Stimulated activated naive B cell treated with anti-CD40 and anti-IgM and Interleukin-4, amounts not matched to agents 10 μg/mL and 1 μg/mL and 100 μg/mL, for 72 hours (primary cell): Measurements from ENCODE around the gene PPBP.

ENCODE experiments used
- ATAC-seq, 2 donors: fragments of 150-1000 bp; cut with Tn5 transposase; replicated peaks; 2 replicates each; pipeline ENCODE4 v1.10.0; 2021; ENCODE audit warnings: moderate library complexity in 1 of 2
- DNase-seq: peaks from one replicate; pipeline ENCODE4 v3.0.0; 2021
- H3K27ac Mint-ChIP-seq: one replicate; pipeline ENCODE4 v1.8.0; 2022; ENCODE audit warnings: mild to moderate bottlenecking, mixed read lengths
- H3K27me3 Mint-ChIP-seq, 2 donors: one replicate each; pipeline ENCODE4 v1.8.0; 2022; ENCODE audit warnings: mixed read lengths in 2 of 2
- H3K36me3 Mint-ChIP-seq, 2 donors: one replicate each; pipeline ENCODE4 v1.8.0; 2022; ENCODE audit warnings: mixed read lengths in 2 of 2, mild to moderate bottlenecking in 1 of 2
- H3K4me1 Mint-ChIP-seq, 2 donors: one replicate each; pipeline ENCODE4 v1.8.0; 2022; ENCODE audit warnings: mixed read lengths in 2 of 2, mild to moderate bottlenecking in 1 of 2
- H3K4me3 Mint-ChIP-seq, 2 donors: one replicate each; pipeline ENCODE4 v1.8.0; 2022; ENCODE audit warnings: mild to moderate bottlenecking in 2 of 2, mixed read lengths in 2 of 2, moderate library complexity in 1 of 2
- H3K9me3 Mint-ChIP-seq, 2 donors: one replicate each; pipeline ENCODE4 v1.8.0; 2022; ENCODE audit warnings: mixed read lengths in 2 of 2, mild to moderate bottlenecking in 1 of 2

The PPBP gene

GRCh38 chr4:73948990-73949706 is 38.8 kb downstream of the PPBP start:
- Mint-ChIP-seq H3K27ac (no peak overlapping the region), H3K9me3 (no peaks in the 10 kb centered on the region), H3K4me1 (no peaks in the 10 kb centered on the region), H3K27me3 (peaks cover 15 to 24% of the 10 kb centered on the region in 2 donors), H3K4me3 (no peak overlapping the region), H3K36me3 (no peaks in the 10 kb centered on the region)
- ATAC-seq = no peak
- DNase-seq = no peak

- Mint-ChIP-seq H3K27ac (no peak overlapping the region), H3K27me3 (peaks cover 21 to 33% of the 10 kb centered on the region in 2 donors)
- no peak for ATAC-seq
Observed at GRCh38 chr4:73948291-73948690, 39.7 kb downstream of the PPBP start.

GRCh38 chr4:73947239-73947985 is 40.6 kb downstream of the PPBP start:
- no peaks in the 10 kb centered on the region for H3K4me1 Mint-ChIP-seq
- no peak overlapping the region for H3K27ac Mint-ChIP-seq

More at GRCh38 chr4:73948291-73948690, 39.7 kb downstream of the PPBP start:
- no peaks in the 10 kb centered on the region for H3K4me1 Mint-ChIP-seq
- no peaks in the 10 kb centered on the region for H3K36me3 Mint-ChIP-seq
- no peaks in the 10 kb centered on the region for H3K9me3 Mint-ChIP-seq
- no peak for DNase-seq
- no peak overlapping the region for H3K4me3 Mint-ChIP-seq

GRCh38 chr4:73945674-73946449 is 42.1 kb downstream of the PPBP start:
- Mint-ChIP-seq H3K4me1 (no peaks in the 10 kb centered on the region), H3K36me3 (no peaks in the 10 kb centered on the region), H3K9me3 (no peaks in the 10 kb centered on the region), H3K4me3 (no peak overlapping the region), H3K27ac (no peak overlapping the region), H3K27me3 (peaks cover 24 to 37% of the 10 kb centered on the region in 2 donors)
- ATAC-seq (no peak), DNase-seq (no peak)

More at GRCh38 chr4:73947239-73947985, 40.6 kb downstream of the PPBP start:
- Mint-ChIP-seq H3K4me3 (no peak overlapping the region), H3K27me3 (peaks cover 24 to 37% of the 10 kb centered on the region in 2 donors), H3K36me3 (no peaks in the 10 kb centered on the region), H3K9me3 (no peaks in the 10 kb centered on the region)
- no peak for DNase-seq
- no peak for ATAC-seq

- Mint-ChIP-seq H3K4me1 (no peaks in the 10 kb centered on the region), H3K9me3 (no peaks in the 10 kb centered on the region), H3K27ac (no peak overlapping the region), H3K4me3 (no peak overlapping the region), H3K27me3 (peaks cover 24 to 37% of the 10 kb centered on the region in 2 donors), H3K36me3 (no peaks in the 10 kb centered on the region)
- ATAC-seq (no peak), DNase-seq (no peak)
Observed at GRCh38 chr4:73945140-73945539, 42.9 kb downstream of the PPBP start.

- ATAC-seq (no peak), DNase-seq (no peak)
- Mint-ChIP-seq H3K27ac (no peak overlapping the region), H3K27me3 (peaks cover 24 to 37% of the 10 kb centered on the region in 2 donors), H3K36me3 (no peaks in the 10 kb centered on the region), H3K9me3 (no peaks in the 10 kb centered on the region), H3K4me3 (no peak overlapping the region), H3K4me1 (no peaks in the 10 kb centered on the region)
Observed at GRCh38 chr4:73944061-73944875, 43.7 kb downstream of the PPBP start.

GRCh38 chr4:73943555-73943954 is 44.4 kb downstream of the PPBP start:
- no peak overlapping the region for H3K27ac Mint-ChIP-seq
- DNase-seq (no peak), ATAC-seq (no peak)
- H3K36me3 Mint-ChIP-seq = no peaks in the 10 kb centered on the region
- no peak overlapping the region for H3K4me3 Mint-ChIP-seq
- H3K9me3 Mint-ChIP-seq = peaks cover 0 to 3% of the 10 kb centered on the region in 2 donors
- H3K4me1 Mint-ChIP-seq = no peaks in the 10 kb centered on the region
- peaks cover 24 to 37% of the 10 kb centered on the region in 2 donors for H3K27me3 Mint-ChIP-seq

GRCh38 chr4:73936969-73937368 is 51.0 kb downstream of the PPBP start:
- H3K27ac Mint-ChIP-seq = no peak overlapping the region
- ATAC-seq = no peak
- DNase-seq = no peak
- H3K27me3 Mint-ChIP-seq = no peaks in the 10 kb centered on the region
- H3K36me3 Mint-ChIP-seq = no peaks in the 10 kb centered on the region
- peaks cover 1 to 5% of the 10 kb centered on the region in 2 donors for H3K9me3 Mint-ChIP-seq
- no peaks in the 10 kb centered on the region for H3K4me1 Mint-ChIP-seq
- no peak overlapping the region for H3K4me3 Mint-ChIP-seq
